RPMI7951 (cell line): Measurements from ENCODE around the gene BICDL1. TPM values are rescaled to one million over a fixed set of nuclear protein-coding genes. Genes with fewer than 3 reads are reported as not detected.

Source experiments
- DNase-seq: peaks from one replicate; pipeline ENCODE4 v3.0.0-alpha.2; 2012; ENCODE audit warnings: low read depth
- total RNA-seq: library from RNA; depleted of rRNA; stranded (reverse); fragments of >200 nt; shearing (Covaris generic); gene quantifications from 2 replicates; pipeline ENCODE4 v1.2.3, GENCODE V29; 2014

The BICDL1 gene
- total RNA-seq, 1 experiment from 2014 or later, result not detected

DNA sequence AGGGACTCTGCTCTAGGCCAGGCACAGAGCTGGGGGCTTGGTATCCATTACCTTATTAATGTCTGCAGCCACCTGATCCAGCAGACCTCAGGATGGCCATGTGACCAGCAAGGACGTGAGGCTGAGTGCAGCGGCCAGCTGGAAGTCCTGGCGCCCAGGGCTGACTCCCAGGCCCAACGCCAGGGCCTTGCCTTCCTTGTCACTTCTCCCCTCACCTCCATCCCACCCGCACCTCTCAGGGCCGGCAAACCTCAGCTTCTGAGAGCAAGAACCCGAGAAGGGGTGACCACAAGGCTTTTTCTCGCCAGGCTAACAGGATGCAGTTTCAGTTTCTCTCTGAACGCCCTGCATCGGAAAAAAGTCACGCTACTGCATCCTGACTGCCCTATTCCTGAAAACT lies 112.1 kb downstream of the BICDL1 start:
- DNase-seq, result no peak

DNA sequence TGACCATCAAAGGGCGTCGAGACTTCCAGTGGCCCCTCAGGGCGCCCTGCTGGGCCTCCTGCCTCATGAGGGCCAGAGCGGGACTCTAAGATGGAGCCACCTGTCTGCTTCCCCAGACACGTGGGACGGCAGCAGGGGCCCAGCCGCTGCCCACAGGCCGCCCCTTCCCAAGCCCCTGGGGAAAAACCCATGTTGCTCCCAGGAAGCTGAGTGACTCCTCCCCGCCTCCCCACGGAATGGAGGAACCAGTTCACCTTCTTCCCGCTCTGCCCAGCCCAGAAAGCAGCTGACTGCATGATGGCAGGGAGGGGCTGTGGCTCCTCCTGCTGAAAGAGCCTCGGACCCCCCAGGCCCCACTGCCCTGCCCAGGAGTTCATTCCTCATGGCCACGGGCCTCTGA lies 112.6 kb downstream of the BICDL1 start:
- DNase-seq, result no peak

DNA sequence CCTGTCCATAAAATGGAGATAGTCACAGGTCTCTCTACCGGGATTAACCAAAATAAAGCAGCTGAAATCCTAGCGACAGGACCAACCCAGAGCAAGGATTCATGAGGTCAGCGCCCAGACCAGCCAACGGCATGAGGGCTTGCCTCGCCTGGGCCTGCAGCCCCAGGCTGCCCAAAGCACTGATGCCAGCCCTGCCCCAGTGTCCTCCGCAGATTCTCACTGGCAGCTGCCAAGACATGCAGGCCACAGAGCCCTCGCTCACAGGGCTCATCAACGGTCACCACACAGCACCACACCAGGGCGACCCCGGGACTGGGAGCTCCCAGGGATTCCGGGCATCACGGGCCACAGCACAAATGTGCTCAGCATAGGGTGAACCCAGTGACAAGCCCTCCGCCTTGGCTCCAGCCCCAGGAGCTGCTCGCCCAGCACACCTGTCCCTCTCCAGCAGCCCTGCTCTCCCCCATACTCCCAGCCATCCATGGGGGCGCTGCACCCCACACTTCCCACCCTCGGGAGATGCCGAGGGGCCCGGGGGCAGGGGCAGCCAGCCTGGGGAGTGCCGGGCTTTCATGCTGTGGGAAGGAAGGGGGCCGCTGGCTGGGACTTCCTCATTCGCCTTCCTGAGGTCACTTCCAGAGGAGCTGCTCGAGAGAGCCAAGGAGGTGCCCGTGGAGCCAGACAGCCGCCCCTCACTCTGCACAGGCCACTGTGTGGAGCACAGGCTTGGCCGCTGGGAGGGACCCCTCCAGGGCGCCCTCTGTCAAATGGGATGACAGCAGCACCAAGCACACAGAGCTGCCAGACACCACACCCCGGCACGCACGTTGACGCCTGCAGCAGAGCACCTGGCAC lies 113.4 kb downstream of the BICDL1 start:
- DNase-seq, result no peak

DNA sequence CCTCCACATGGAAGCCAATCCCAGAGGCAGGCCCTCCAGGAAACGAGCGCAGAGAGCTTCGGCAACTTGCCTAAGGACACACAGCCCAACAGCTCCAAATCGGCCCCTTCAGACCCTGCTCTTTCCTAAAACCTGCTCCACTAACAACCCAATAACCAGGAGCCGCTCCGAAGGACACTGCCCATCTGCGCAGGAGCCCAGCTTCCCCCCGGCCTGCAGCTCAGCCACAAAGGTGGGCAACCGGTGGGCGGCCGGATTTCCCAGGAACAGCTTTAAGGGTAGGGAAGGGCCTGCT lies 114.0 kb downstream of the BICDL1 start:
- DNase-seq, result no peak

DNA sequence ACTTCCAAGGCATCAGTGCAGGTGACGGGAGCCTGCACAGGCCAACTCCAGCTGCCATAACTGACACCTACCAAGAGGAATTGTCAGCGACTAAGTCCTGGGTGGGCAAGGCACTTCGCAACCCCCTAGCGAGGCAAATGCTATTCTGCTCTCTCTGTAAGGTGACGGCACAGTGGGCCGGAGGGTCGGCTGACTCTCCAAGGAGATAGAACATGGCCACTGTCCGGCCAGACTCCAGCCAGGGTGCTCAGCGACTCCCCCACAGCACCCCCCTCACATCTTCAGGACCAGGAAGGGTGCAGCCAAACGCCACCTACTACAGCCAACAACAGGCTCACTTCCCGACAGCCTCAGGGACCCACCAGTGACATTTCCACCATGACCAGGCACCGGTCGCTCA lies 114.3 kb downstream of the BICDL1 start:
- DNase-seq, result no peak

DNA sequence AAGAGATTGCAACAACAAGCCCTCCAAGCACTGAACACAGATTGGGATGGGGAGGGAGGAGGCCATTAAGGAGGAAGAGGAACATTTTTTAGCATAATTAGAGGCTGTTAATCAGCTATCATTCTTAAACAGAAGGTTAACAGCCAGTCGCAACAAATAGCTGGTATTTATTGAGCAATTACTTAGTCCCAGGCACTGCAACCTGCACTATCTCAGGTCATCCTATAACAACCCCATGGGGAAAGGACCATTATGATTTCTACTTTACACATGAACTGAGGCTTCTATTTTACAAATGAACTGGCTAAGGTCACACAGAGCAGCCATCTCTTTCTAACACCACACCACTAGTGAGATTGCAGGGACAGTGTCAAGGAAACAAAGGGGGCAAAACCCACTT lies 117.1 kb downstream of the BICDL1 start:
- no peak for DNase-seq

DNA sequence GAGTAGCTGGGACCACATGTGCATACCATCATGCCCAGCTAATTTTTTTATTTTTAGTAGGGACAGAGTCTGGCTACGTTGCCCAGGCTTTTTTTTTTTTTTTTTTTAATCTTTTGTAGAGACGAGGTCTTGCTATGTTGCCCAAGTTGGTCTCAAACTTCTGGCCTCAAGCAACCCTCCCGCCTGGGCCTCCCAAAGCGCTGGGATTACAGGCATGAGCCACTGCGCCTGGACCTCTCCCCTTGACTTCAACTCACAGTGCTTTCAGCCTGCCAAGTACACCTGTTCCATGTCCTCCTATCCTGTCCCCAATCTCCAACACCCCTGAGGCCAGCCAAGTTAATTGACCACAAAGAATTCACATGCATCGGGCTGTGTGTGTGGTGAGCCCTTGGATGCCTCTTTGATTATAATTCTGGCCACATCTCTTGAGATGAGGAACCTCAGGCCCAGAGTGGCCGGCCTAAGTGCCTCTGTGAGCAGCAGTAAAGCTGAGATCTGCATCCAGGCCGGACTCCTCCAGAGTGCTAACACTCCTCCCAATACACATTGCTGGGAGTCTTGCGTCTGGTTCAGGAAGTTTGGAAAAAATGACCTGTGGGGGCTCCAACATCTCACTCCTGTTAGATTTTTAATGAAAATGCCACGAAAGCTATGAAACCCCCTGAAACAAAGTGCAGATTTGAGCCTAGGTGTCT lies 120.7 kb downstream of the BICDL1 start:
- DNase-seq, result peak; percentile 17

DNA sequence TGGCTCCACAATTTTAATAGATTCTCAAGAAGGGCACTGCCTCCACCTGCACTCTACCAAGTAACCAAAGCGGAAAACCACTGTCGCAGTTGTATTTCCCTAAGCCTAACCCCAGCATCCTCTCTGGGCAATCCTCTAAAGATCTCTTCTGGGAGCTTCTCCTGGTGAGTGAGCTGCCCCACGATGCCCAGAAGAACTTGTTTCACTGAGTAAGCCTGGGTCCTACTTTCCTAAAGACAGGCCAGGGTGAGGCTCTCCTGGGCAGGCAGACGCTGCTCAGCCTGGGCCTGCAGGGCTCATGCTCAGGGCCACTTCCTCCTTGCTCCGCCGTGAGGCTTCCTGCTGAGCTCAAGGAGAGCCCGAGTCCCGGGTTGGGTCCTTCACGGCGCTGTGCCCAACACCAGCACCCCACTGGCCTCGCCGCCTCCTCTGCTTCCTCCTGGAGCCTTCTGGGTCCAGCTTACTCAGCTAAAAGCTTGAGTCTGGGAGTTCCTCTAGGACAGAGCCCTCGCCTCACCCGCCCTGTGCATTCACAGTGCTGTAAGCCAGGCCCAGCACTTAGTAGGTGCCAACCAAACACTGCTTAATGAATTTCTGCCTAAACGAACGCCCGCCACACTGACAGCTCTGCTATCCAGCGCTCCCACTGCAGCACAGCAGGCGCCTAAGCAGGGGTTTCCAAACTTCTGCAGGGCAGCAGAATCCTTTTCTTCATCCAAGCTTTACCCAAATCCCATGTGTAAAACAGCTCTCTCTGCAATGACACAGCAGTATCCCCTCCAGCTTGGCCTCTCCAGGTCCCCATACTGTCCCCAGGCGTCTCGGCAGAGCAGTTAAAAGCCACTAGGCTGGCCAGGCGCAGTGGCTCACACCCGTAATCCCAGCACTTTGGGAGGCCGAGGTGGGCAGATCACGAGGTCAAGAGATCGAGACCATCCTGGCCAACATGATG lies 121.8 kb downstream of the BICDL1 start:
- DNase-seq, result no peak

DNA sequence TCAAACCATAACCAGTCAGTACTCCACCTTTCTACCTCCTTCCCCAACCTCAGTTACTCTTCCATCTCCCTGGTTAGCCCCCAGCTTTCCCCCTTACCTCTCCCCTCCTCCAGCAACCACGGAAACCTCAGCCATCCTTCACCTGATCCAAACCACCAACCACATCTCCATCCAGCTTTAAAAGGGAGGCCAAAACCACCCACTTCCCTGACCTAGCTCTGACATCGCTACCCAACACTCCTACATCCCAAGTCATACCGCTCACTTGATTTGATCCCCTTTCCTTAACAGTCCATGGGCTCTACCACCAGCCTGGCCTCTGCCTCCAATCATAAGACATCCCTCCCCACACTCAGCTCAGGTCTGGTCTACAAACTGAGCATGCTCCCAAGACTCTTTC lies 126.0 kb downstream of the BICDL1 start:
- no peak for DNase-seq

DNA sequence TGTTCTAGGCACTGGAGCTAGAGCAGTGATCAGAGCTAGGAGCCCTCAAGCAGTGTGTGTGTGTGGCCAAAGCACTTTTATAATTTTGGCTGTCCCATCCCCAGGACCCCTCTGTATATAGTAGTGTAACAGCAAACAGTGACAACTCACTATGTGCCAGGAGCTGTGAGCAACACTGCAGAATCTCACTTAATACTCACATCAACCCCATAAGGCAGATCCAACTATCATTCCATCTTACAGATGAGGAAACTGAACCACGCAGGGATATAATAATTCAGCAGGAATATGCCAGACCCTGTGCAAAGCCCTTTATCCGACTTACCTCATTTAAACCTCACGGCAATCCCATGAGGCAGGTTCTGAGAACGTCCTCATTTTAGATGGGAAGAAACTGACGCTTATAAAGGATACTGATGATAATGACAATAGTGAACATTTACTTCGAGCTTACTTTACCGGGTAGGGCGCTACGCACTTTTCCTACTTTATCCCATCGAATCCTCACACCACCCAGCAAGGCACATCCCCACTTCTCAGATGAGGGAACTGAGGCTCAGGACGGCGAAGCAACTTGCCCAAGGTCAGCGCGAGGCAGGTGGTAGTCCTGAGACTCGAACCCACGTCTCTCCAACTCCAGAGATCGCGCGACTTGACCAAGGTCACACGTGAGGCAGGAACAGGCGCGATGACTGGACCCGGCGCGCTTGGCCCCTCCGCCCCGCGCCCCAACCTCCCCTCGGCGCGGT lies 126.8 kb downstream of the BICDL1 start:
- DNase-seq, result peak; percentile 24

DNA sequence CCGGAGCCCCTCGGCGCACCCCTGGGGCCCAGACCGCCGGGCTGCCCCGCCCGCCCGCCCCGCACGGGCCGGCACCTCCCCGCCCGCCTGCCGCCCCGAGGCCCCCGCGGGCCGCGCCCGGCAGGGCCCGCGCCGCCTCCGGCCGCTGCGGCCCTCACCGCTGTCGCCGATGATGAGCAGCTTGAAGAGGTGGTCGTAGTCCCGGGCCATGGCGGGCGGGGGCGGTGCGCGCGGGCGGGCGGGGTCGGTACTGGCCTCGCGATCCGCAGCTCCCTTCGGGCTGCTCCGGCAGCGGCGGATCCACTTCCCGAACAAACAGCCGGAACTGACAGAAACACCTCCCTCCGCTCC lies 127.4 kb downstream of the BICDL1 start, which contains the start of gene RAB35:
Gene RAB35 (minus strand): TSS at position 313 of the 351 bp plus-strand sequence. CDS start 103 bp downstream, at position 210.
- DNase-seq, result no peak

DNA sequence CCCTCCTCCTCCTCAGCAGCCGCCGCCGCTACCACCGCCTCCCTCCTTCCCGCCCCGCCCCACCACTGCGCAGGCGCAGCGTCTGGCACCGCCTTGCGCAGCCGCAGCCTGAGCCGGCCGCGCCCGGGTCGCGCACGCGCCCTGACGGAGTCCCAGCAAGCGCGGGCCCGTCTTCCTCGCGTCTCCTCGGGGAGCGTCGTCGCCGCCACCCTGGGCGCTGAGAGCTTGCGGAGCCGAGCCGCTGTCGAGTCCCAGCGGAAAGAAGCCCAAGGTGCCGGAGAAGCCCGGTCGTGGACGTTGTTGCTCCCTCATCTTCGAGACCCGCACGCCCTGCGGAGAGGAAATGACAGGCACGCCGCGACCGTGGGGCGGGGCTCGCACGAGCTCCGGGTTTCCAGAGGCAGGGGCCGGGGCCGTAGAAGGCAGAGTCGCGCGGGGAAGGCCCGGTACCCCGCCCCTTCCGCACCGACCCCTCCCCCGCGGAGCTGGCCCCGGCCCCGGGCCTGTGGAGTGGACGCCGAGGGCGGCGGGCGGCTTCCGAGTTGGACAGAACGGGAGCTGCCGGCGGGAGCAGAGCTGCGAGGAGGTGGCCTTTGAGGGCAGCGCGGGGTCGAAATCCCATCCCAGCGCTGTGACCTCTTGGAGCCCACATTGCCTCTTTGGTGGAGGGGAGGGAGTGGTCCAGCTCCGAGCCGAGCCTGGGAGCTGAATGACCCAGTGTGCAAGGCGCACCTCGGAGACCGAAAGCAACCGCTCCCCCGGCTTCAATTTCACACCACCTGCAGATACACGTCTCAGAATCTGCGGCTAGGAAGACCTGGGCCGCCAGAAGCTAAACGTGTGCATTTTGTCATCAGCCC lies 128.0 kb downstream of the BICDL1 start:
- DNase-seq, result peak; percentile 89

DNA sequence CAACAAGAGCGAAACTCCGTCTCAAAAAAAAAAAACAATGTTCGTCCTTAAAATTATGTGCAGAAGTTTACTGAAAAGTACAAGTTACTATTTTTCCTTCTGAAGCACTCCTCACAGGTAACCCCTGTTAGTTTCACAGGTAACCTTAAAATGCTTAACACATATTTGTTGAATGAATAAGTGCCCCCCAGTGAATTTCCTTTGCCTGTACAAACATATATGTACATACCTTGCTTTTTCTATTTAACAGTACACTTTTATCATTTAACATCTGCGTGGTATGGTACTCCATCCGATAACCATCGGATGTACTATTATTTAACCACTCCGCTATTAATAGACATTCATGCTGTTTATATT lies 128.9 kb downstream of the BICDL1 start:
- no peak for DNase-seq

DNA sequence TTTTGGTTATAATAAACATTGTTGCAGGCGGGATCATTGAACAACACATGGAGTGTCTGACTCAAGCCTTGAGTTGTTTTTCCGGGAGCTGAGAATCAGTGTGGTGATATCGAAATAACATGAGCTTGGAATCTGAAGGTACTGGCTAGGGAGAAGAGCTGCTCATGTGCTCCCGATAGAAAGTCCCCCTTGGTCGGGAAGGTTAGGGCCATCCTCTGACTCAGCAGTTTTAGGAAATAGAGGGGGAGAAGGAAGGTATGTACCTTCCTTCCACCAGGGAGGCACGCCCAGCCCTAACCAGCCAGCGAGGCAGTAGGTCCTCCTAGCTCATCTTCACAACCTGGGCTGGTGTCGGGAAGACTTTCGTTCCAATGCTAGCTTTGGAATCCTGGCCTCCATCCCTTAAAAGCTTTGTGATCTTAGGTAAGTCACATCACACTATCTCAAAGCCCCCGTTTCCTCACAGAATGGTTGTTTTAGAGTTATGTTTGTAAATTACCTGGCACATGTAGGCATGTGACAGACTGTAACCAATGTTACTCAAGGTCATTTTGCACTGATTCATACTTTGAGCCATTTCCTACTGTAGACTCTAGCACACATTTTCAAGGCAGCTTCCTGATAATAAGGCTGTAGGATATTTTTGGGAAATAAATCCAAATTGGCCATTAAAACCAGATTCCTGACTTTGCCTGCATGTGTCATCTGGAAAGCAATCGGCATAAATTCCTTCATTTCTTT lies 129.5 kb downstream of the BICDL1 start:
- peak; percentile 25 for DNase-seq

DNA sequence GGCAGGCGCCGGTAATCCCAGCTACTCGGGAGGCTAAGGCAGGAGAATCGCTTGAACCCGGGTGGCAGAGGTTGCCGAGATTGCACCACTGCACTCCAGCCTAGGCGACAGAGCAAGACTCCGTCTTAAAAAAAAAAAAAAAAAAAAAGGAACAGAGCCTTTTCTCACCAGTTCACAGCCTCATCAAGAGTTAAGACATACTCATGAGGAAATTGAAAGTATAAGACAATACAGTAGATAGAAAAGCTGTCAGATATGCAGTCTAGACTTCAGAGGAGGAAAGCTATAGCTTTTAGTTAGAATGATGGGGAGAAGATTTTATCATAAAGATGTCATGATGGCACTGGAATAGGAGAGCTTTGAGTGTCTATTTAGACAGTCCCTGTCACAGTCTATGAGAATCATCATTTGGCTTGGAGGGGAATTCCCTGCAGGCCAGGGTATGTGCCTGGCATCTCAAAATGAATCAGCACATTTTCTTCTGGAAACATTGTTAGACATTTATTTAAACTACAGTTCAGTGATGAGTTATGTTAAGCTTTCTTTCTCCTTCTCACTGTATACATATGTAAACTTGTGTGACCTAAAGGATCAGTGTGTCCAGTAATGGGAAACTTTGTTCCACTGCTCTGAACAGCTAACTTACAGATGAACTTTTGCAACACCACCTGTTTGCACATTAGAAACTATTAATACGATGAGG lies 130.4 kb downstream of the BICDL1 start:
- DNase-seq, result peak; percentile 36

DNA sequence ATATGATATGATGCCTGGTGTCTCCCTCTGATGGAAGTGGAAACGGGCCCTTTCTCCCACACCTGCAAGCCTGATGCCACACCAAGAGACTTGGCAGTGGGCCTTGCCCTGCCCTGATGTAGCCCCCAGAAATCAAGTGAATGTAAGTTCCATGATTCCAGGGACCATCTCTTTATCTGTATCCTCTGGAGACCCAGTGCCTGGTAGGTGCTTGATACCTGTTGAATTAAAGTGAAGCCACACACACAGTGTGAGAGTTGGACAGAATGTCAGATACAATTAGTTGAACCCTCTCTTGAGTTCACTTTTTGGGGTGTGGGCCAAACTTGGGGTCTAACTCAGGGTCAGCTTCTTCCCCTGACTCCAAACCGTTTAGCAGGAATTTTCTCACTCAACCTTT lies 132.3 kb downstream of the BICDL1 start:
- no peak for DNase-seq

DNA sequence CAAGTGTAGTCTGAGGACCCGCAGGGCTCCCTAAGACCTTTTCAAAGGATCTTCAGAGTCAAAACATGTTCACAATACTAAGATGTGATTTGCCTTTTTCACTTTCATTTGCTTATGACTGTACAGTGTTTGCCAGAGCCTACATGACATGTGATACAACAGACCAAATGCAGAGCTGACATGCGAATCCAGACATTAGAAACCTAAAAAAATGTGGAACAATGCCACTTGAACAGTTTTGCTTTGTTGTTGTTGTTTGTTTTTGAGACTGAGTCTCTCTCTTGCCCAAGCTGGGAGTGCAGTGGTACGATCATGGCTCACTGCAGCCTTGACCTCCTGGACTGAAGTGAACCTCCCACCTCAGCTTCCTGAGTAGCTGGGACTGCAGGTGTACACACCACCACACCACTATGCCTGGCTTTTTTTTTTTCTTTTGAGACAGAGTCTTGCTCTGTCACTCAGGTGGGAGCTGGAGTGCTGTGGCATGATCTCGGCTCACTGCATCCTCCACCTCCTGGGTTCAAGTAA lies 132.8 kb downstream of the BICDL1 start:
- no peak for DNase-seq

DNA sequence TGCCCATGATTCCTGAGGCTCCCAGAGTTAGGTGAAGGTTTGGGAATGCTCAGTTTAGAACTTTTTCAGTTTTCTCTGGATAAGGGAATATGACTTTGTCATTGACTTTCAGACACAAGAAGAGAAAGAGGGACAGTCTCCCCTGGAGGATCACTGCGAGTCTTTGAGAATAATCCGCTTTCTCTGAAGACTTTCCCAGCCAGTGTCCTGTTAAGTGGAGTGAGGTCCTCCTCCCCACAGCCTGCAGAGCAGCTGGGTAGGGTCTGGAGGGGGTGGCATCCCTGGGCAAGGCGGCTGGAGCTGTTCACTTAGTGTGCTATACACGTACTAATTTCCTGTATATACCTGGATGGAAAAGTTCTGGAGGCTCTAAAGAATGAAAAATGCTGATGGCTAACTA lies 136.0 kb downstream of the BICDL1 start:
- DNase-seq, result no peak
